Prostate gland (tissue), 2 donors: ENCODE measurements around the gene APOBEC3G.

Experiments
- POLR2A ChIP-seq: fragments of 450-650 bp; IDR thresholded peaks from one replicate; pipeline ENCODE4 v1.6.1; 2016; ENCODE audit warnings: antibody characterized with exemption, mild to moderate bottlenecking
- TF ChIP-seq, protein P1 (sequence below), 4 experiments: fragments of 200-600 bp in 2 of 4; fragments of 450-650 bp in 2 of 4; sonication (generic) in 2 of 4; IDR thresholded peaks; 1 replicate in 3 of 4; 2 replicates in 1 of 4; pipeline ENCODE4 v1.5.1; 2016 to 2019; ENCODE audit warnings: antibody characterized with exemption in 4 of 4, mild to moderate bottlenecking in 2 of 4, moderate library complexity in 2 of 4

DNA sequence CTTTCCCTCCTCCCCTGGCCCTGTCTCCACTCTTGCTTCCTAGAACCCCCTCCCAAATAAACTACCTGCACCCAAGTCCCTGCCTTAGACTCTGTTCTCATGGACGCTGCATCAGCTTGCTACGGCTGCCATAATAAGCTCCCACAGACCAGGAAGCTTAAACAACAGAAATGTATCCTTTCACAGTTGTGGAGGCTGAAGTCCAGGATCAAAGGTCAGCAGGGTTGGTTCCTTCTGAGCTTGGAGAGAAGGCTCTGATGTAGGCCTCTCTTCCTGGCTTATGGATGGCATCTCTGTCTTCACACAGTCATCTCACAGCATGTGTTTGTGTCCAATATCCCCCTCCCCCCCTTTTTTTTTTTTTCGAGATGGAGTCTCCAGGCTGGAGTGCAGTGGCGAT is 52.0 kb downstream of the APOBEC3G start:
- TF ChIP-seq, protein P1, sequence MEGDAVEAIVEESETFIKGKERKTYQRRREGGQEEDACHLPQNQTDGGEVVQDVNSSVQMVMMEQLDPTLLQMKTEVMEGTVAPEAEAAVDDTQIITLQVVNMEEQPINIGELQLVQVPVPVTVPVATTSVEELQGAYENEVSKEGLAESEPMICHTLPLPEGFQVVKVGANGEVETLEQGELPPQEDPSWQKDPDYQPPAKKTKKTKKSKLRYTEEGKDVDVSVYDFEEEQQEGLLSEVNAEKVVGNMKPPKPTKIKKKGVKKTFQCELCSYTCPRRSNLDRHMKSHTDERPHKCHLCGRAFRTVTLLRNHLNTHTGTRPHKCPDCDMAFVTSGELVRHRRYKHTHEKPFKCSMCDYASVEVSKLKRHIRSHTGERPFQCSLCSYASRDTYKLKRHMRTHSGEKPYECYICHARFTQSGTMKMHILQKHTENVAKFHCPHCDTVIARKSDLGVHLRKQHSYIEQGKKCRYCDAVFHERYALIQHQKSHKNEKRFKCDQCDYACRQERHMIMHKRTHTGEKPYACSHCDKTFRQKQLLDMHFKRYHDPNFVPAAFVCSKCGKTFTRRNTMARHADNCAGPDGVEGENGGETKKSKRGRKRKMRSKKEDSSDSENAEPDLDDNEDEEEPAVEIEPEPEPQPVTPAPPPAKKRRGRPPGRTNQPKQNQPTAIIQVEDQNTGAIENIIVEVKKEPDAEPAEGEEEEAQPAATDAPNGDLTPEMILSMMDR (IDR thresholded peaks at IDR 0.05), result no peak
- no peak for TF ChIP-seq POLR2A
